ENCODE measurements around the gene IFITM1. TPM values are rescaled to one million over a fixed set of nuclear protein-coding genes. Genes with fewer than 3 reads are reported as not detected.

Gene IFITM1
- total and polyA plus RNA-seq, 9 of the 15 experiments (the other 6 are each of a cell fraction or from before 2014, with no cell fraction given), result 691 to 5,579 (median 974) TPM

DNA sequence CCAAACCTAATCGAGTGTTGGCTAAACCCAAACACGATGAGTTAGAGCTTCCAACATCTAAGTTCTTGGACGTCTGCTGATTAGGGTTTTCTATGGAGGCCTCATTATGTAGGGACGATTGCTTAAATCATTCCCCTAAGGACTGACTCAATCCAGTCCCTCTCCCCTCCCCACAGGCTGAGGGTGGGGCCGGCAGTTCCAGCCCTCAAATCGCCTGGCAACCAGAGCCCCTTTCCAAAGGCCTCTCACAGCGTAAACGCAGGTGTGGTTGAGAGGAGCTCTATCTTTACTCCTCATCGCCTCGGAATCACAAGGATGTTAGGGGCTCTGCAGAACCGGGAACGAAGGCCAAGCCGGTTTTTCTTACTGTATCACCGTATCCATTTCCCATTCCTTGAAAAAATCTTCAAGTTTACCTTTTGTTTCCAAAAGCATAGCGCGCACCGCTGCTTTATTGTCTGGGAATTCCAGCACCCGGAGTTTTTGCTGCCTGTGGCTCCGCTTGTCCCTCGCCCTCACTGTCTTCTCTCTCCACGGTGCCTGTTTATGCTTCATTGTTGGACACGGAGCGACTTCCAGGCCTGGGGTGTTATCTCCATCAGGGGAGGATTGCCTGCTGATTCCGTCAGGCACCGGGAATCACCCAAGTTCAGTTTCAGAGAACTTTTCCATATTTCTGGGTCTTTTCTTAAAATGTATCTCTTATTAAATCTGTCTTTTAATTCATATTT is 20.6 kb downstream of the IFITM1 start (continued):
- TF ChIP-seq, protein P1, sequence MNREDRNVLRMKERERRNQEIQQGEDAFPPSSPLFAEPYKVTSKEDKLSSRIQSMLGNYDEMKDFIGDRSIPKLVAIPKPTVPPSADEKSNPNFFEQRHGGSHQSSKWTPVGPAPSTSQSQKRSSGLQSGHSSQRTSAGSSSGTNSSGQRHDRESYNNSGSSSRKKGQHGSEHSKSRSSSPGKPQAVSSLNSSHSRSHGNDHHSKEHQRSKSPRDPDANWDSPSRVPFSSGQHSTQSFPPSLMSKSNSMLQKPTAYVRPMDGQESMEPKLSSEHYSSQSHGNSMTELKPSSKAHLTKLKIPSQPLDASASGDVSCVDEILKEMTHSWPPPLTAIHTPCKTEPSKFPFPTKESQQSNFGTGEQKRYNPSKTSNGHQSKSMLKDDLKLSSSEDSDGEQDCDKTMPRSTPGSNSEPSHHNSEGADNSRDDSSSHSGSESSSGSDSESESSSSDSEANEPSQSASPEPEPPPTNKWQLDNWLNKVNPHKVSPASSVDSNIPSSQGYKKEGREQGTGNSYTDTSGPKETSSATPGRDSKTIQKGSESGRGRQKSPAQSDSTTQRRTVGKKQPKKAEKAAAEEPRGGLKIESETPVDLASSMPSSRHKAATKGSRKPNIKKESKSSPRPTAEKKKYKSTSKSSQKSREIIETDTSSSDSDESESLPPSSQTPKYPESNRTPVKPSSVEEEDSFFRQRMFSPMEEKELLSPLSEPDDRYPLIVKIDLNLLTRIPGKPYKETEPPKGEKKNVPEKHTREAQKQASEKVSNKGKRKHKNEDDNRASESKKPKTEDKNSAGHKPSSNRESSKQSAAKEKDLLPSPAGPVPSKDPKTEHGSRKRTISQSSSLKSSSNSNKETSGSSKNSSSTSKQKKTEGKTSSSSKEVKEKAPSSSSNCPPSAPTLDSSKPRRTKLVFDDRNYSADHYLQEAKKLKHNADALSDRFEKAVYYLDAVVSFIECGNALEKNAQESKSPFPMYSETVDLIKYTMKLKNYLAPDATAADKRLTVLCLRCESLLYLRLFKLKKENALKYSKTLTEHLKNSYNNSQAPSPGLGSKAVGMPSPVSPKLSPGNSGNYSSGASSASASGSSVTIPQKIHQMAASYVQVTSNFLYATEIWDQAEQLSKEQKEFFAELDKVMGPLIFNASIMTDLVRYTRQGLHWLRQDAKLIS (CRISPR knock-in tag; IDR thresholded peaks at IDR 0.05), result no peak
- TF ChIP-seq ZNF75A (CRISPR knock-in tag; IDR thresholded peaks at IDR 0.05), result peak; percentile 37; the same call in 1 of the 2 replicates
- TF ChIP-seq, protein P2, sequence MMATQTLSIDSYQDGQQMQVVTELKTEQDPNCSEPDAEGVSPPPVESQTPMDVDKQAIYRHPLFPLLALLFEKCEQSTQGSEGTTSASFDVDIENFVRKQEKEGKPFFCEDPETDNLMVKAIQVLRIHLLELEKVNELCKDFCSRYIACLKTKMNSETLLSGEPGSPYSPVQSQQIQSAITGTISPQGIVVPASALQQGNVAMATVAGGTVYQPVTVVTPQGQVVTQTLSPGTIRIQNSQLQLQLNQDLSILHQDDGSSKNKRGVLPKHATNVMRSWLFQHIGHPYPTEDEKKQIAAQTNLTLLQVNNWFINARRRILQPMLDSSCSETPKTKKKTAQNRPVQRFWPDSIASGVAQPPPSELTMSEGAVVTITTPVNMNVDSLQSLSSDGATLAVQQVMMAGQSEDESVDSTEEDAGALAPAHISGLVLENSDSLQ (IDR thresholded peaks at IDR 0.05), result 0 out of 2 replicates have a peak, but pooled peaks have one; percentile 17
- TF ChIP-seq, protein P3, sequence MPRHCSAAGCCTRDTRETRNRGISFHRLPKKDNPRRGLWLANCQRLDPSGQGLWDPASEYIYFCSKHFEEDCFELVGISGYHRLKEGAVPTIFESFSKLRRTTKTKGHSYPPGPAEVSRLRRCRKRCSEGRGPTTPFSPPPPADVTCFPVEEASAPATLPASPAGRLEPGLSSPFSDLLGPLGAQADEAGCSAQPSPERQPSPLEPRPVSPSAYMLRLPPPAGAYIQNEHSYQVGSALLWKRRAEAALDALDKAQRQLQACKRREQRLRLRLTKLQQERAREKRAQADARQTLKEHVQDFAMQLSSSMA (CRISPR knock-in tag; IDR thresholded peaks at IDR 0.05), result no peak
- no peak for TF ChIP-seq HOXB6 (CRISPR knock-in tag; IDR thresholded peaks at IDR 0.05; ENCODE audit: borderline replicate concordance)
- TF ChIP-seq NELFE (IDR thresholded peaks at IDR 0.05; ENCODE audit: insufficient read depth, insufficient read length), result no peak
- no peak for TF ChIP-seq HDAC3 (IDR thresholded peaks at IDR 0.05; ENCODE audit: borderline replicate concordance, partially characterized antibody)
- TF ChIP-seq, protein P4, sequence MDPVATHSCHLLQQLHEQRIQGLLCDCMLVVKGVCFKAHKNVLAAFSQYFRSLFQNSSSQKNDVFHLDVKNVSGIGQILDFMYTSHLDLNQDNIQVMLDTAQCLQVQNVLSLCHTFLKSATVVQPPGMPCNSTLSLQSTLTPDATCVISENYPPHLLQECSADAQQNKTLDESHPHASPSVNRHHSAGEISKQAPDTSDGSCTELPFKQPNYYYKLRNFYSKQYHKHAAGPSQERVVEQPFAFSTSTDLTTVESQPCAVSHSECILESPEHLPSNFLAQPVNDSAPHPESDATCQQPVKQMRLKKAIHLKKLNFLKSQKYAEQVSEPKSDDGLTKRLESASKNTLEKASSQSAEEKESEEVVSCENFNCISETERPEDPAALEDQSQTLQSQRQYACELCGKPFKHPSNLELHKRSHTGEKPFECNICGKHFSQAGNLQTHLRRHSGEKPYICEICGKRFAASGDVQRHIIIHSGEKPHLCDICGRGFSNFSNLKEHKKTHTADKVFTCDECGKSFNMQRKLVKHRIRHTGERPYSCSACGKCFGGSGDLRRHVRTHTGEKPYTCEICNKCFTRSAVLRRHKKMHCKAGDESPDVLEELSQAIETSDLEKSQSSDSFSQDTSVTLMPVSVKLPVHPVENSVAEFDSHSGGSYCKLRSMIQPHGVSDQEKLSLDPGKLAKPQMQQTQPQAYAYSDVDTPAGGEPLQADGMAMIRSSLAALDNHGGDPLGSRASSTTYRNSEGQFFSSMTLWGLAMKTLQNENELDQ (CRISPR knock-in tag; IDR thresholded peaks at IDR 0.05; ENCODE audit: borderline replicate concordance), result no peak
- TF ChIP-seq GABPB1 (CRISPR knock-in tag; IDR thresholded peaks at IDR 0.05), result no peak
- no peak for TF ChIP-seq HDAC1 (IDR thresholded peaks at IDR 0.05)
- TF ChIP-seq, protein P5, sequence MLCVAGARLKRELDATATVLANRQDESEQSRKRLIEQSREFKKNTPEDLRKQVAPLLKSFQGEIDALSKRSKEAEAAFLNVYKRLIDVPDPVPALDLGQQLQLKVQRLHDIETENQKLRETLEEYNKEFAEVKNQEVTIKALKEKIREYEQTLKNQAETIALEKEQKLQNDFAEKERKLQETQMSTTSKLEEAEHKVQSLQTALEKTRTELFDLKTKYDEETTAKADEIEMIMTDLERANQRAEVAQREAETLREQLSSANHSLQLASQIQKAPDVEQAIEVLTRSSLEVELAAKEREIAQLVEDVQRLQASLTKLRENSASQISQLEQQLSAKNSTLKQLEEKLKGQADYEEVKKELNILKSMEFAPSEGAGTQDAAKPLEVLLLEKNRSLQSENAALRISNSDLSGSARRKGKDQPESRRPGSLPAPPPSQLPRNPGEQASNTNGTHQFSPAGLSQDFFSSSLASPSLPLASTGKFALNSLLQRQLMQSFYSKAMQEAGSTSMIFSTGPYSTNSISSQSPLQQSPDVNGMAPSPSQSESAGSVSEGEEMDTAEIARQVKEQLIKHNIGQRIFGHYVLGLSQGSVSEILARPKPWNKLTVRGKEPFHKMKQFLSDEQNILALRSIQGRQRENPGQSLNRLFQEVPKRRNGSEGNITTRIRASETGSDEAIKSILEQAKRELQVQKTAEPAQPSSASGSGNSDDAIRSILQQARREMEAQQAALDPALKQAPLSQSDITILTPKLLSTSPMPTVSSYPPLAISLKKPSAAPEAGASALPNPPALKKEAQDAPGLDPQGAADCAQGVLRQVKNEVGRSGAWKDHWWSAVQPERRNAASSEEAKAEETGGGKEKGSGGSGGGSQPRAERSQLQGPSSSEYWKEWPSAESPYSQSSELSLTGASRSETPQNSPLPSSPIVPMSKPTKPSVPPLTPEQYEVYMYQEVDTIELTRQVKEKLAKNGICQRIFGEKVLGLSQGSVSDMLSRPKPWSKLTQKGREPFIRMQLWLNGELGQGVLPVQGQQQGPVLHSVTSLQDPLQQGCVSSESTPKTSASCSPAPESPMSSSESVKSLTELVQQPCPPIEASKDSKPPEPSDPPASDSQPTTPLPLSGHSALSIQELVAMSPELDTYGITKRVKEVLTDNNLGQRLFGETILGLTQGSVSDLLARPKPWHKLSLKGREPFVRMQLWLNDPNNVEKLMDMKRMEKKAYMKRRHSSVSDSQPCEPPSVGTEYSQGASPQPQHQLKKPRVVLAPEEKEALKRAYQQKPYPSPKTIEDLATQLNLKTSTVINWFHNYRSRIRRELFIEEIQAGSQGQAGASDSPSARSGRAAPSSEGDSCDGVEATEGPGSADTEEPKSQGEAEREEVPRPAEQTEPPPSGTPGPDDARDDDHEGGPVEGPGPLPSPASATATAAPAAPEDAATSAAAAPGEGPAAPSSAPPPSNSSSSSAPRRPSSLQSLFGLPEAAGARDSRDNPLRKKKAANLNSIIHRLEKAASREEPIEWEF (CRISPR knock-in tag; IDR thresholded peaks at IDR 0.05), result no peak

Data from K562 (cell line).